A549 (cell line): Measurements from ENCODE around the gene SMIM38. TPM values are rescaled to one million over a fixed set of nuclear protein-coding genes. Genes with fewer than 3 reads are reported as not detected.

Experiments
- ATAC-seq, 2 experiments: fragments of 200-7000 bp in 1 of 2; fragments of >200 bp in 1 of 2; cut with Nextera tagmentation in 1 of 2; cut with Tn5 transposase in 1 of 2; 3 replicates each; pipeline versions ENCODE4 v1.8.0 to v1.9.1; 2018 to 2020; ENCODE audit warnings: mild to moderate bottlenecking in 1 of 2, moderate library complexity in 1 of 2
- CTCF ChIA-PET: fragments of 300-600 bp; sonication (Branson Sonifier 250); formaldehyde crosslinking; extraction: SDS; loops from one replicate; lab custom pipeline; 2021; ENCODE audit warnings: antibody characterized with exemption, inconsistent platforms; lab: Yijun Ruan, JAX
- POLR2A ChIA-PET: fragments of 350-600 bp; formaldehyde crosslinking; extraction: SDS; loops from one replicate; lab custom pipeline; 2021; ENCODE audit warnings: antibody characterized with exemption, inconsistent platforms; lab: Yijun Ruan, JAX
- DNase-seq, 2 experiments: peaks; one replicate each; pipeline versions ENCODE4 v3.0.0 to v3.0.0-alpha.2; 2011 to 2016; ENCODE audit warnings: low read depth in 1 of 2, low spot score in 1 of 2
- FAIRE-seq: peaks from 2 replicates; lab custom pipeline; 2011; peaks lifted over from hg19 to GRCh38; lab: Jason Lieb, UNC
- H3K27ac ChIP-seq, 2 experiments: fragments of >200 bp; sonication (Bioruptor Twin); formaldehyde crosslinking; 3 replicates each; pipeline ENCODE4 v1.5.1; 2016 to 2017
- H3K4me1 ChIP-seq: fragments of >200 bp; sonication (Bioruptor Twin); formaldehyde crosslinking; 3 replicates; pipeline ENCODE4 v1.6.1; 2016
- H3K4me2 ChIP-seq: fragments of >200 bp; sonication (Bioruptor Twin); formaldehyde crosslinking; 3 replicates; pipeline ENCODE4 v1.6.1; 2016
- H3K4me3 ChIP-seq: fragments of >200 bp; sonication (Bioruptor Twin); formaldehyde crosslinking; 3 replicates; pipeline ENCODE4 v1.5.1; 2016
- H3K9me3 ChIP-seq: fragments of >200 bp; sonication (Bioruptor Twin); formaldehyde crosslinking; 3 replicates; pipeline ENCODE4 v1.6.1; 2016
- BHLHE40 ChIP-seq: IDR thresholded peaks from 2 replicates; pipeline ENCODE4 v1.6.1; 2012; ENCODE audit warnings: low read depth, low read length, inconsistent platforms
- CBX2 ChIP-seq: fragments of 200-600 bp; sonication (generic); IDR thresholded peaks from 2 replicates; pipeline ENCODE4 v1.6.1; 2016; ENCODE audit warnings: low read depth, mild to moderate bottlenecking, borderline replicate concordance
- CEBPB ChIP-seq, 2 experiments: fragments of >200 bp in 1 of 2; sonication (Bioruptor Twin) in 1 of 2; formaldehyde crosslinking in 1 of 2; IDR thresholded peaks; 2 replicates each; pipeline ENCODE4 v1.6.1; 2012 to 2016
- EHF ChIP-seq: fragments of 250-450 bp; sonication (Bioruptor Pico); IDR thresholded peaks from 2 replicates; pipeline ENCODE4 v1.5.0; 2020; ENCODE audit warnings: mild to moderate bottlenecking
- EHMT2 ChIP-seq: fragments of 200-600 bp; sonication (generic); IDR thresholded peaks from 2 replicates; pipeline ENCODE4 v1.6.1; 2016; ENCODE audit warnings: antibody characterized with exemption, low read depth, mild to moderate bottlenecking, moderate library complexity
- FOSL2 ChIP-seq, 2 experiments: fragments of 450-650 bp in 1 of 2; fragments of >200 bp in 1 of 2; sonication (Bioruptor Twin) in 1 of 2; formaldehyde crosslinking; IDR thresholded peaks; 2 replicates each; pipeline versions ENCODE4 v1.5.0 to v1.6.1; 2016 to 2020; ENCODE audit warnings: mild to moderate bottlenecking in 1 of 2, moderate library complexity in 1 of 2
- FOXS1 ChIP-seq: fragments of 250-450 bp; sonication (Bioruptor Pico); IDR thresholded peaks from 2 replicates; pipeline ENCODE4 v1.5.0; 2020; ENCODE audit warnings: mild to moderate bottlenecking, moderate library complexity
- HES2 ChIP-seq: fragments of >200 bp; sonication (Bioruptor Twin); formaldehyde crosslinking; IDR thresholded peaks from 2 replicates; pipeline ENCODE4 v1.6.1; 2016
- HMGXB4 ChIP-seq: fragments of 250-450 bp; sonication (Bioruptor Pico); IDR thresholded peaks from 2 replicates; pipeline ENCODE4 v1.5.0; 2021; ENCODE audit warnings: mild to moderate bottlenecking, moderate library complexity, borderline replicate concordance
- HOXB13 ChIP-seq: fragments of 250-450 bp; sonication (Bioruptor Pico); IDR thresholded peaks from 2 replicates; pipeline ENCODE4 v1.5.0; 2020; ENCODE audit warnings: low read depth, mild to moderate bottlenecking, moderate library complexity
- HOXB5 ChIP-seq: fragments of 250-450 bp; sonication (Bioruptor Pico); IDR thresholded peaks from 2 replicates; pipeline ENCODE4 v1.5.0; 2020; ENCODE audit warnings: mild to moderate bottlenecking, moderate library complexity
- KDM1A ChIP-seq: fragments of 200-600 bp; sonication (generic); IDR thresholded peaks from 2 replicates; pipeline ENCODE4 v1.6.1; 2016; ENCODE audit warnings: low read depth, mild to moderate bottlenecking
- KDM5A ChIP-seq: fragments of 200-600 bp; sonication (generic); IDR thresholded peaks from 2 replicates; pipeline ENCODE4 v1.6.1; 2016; ENCODE audit warnings: antibody characterized with exemption, mild to moderate bottlenecking
- MYC ChIP-seq: IDR thresholded peaks from 2 replicates; pipeline ENCODE4 v1.6.1; 2012; ENCODE audit warnings: mild to moderate bottlenecking, inconsistent platforms, low read length, improper control_type of control experiment, borderline replicate concordance
- POLR2A ChIP-seq: IDR thresholded peaks from 2 replicates; pipeline ENCODE4 v1.6.1; 2012; ENCODE audit warnings: mild to moderate bottlenecking, low read length
- RARB ChIP-seq: fragments of 250-450 bp; sonication (Bioruptor Pico); IDR thresholded peaks from 2 replicates; pipeline ENCODE4 v1.8.0; 2021; ENCODE audit warnings: mild to moderate bottlenecking, moderate library complexity
- RNF2 ChIP-seq: fragments of 200-600 bp; sonication (generic); IDR thresholded peaks from 2 replicates; pipeline ENCODE4 v1.6.1; 2016; ENCODE audit warnings: low read depth, mild to moderate bottlenecking, antibody characterized with exemption, moderate library complexity, borderline replicate concordance
- SMC3 ChIP-seq: fragments of >200 bp; sonication (Bioruptor Twin); formaldehyde crosslinking; IDR thresholded peaks from 3 replicates; pipeline ENCODE4 v1.6.1; 2018; ENCODE audit warnings: inconsistent platforms
- SREBF2 ChIP-seq: fragments of 450-650 bp; IDR thresholded peaks from 2 replicates; pipeline ENCODE4 v1.6.1; 2014; ENCODE audit warnings: mild to moderate bottlenecking, moderate library complexity
- TP53 ChIP-seq: fragments of 250-450 bp; sonication (Bioruptor Pico); IDR thresholded peaks from 2 replicates; pipeline ENCODE4 v1.5.0; 2021; ENCODE audit warnings: mild to moderate bottlenecking, moderate library complexity
- ZC3H11A ChIP-seq: fragments of 450-650 bp; IDR thresholded peaks from 2 replicates; pipeline ENCODE4 v1.6.1; 2014; ENCODE audit warnings: antibody characterized with exemption, mild to moderate bottlenecking
- ZSCAN20 ChIP-seq: fragments of 250-450 bp; sonication (Bioruptor Pico); IDR thresholded peaks from 2 replicates; pipeline ENCODE4 v1.8.0; 2022; ENCODE audit warnings: mild to moderate bottlenecking, moderate library complexity
- WGBS: methylation state at CpG from one replicate; pipeline ENCODE4 v1.1.6; 2017; ENCODE audit errors: missing lambda C conversion rate; 5-methylcytosine and 5-hydroxymethylcytosine counted together
- polyA minus RNA-seq: library from RNA; depleted of rRNA, polyadenylated mRNA; stranded (reverse); fragments of >200 nt; gene quantifications from 2 replicates; pipeline ENCODE4 v1.2.3, GENCODE V29; 2011; rRNA and poly(A)+ RNA removed
- polyA plus RNA-seq, 4 experiments: library from polyadenylated mRNA; depleted of rRNA in 3 of 4; stranded (reverse); fragments of >200 nt; fragmentation: RNase III in 1 of 4; extraction: RNeasy Plus Mini Kit Qiagen cat#74134 plus additional on column Dnase treatment in 1 of 4; gene quantifications; 2 replicates in 3 of 4; 3 replicates in 1 of 4; pipeline ENCODE4 v1.2.3, GENCODE V29; 2011 to 2017

The SMIM38 gene
- polyA plus RNA-seq (2011; rRNA removed): 0.08 and 0.24 TPM in 2 replicates
- polyA plus RNA-seq (2012; cell fraction: cytosol; rRNA removed): 0.01 TPM in 2 replicates
- 0.23 and 0.27 TPM in 2 replicates for polyA plus RNA-seq (2012; cell fraction: nucleus; rRNA removed)
- polyA plus RNA-seq (2017; fragmentation: RNase III; extraction: RNeasy Plus Mini Kit Qiagen cat#74134 plus additional on column Dnase treatment): 0.05 to 0.08 TPM in 2 of 3 replicates, not detected in the other
- polyA minus RNA-seq: 0.15 and 0.21 TPM in 2 replicates

- peak in 1 of 2 experiments; percentile 31; a peak in 1 of 6 replicates for ATAC-seq
- TF ChIP-seq SMC3 (no peak), HOXB5 (no peak)
- peaks cover 10% of the 10 kb centered on the region; the same call in 2 of the 3 replicates for H3K4me1 ChIP-seq
- no peak within 1 kb of the TSS for H3K4me3 ChIP-seq
- H3K4me2 ChIP-seq: peak within 1 kb of the TSS; percentile 42; the same call in 2 of the 3 replicates
- peaks cover 2% of the 10 kb centered on the region; the same call in 1 of the 3 replicates for H3K9me3 ChIP-seq
- no peak for DNase-seq
- FAIRE-seq: no peak
- POLR2A ChIA-PET: no interaction called here
- H3K27ac ChIP-seq: peak within 1 kb of the TSS in 1 of 2 experiments; percentile 55; a peak in 4 of 6 replicates
- CTCF ChIA-PET: interaction anchor here (1.1 to 4.2 kb wide), 5 partner anchors 10 to 54 kb away, joined by 3 to 21 read pairs (median 5); no protein-coding TSS in a partner anchor
- 91% methylated on average over 21 of the region's 32 CpGs for WGBS
These were observed at the start of gene SMIM38 for GRCh38 chr11:69155302-69156234. Gene SMIM38 (plus strand): TSS chr11:69155935. CDS start chr11:69157847, 1,912 bp downstream.

GRCh38 chr11:69106031-69106811 is 49.5 kb upstream of the SMIM38 start:
- 96% methylated on average over 20 of the region's 23 CpGs for WGBS
- ChIA-PET CTCF (interaction anchor here (0.7 to 15.2 kb wide), 9 partner anchors 10 to 562 kb away, joined by 3 to 262 read pairs (median 5); partner anchors contain the start of gene CCND1), POLR2A (no interaction called here)
- Histone ChIP-seq H3K4me3 (no peak overlapping the region), H3K27ac (peak overlapping the region; percentile 52 to 74; a peak in 4 of 6 replicates), H3K4me2 (no peak overlapping the region), H3K9me3 (no peaks in the 10 kb centered on the region), H3K4me1 (peaks cover 28% of the 10 kb centered on the region)
- ATAC-seq (no peak), DNase-seq (no peak), FAIRE-seq (no peak)
- TF ChIP-seq CEBPB (IDR thresholded peaks at IDR 0.05) (no peak), CBX2 (no peak), ZSCAN20 (CRISPR knock-in tag) (no peak), RNF2 (no peak), EHMT2 (no peak), MYC (no peak), FOSL2 (IDR thresholded peaks at IDR 0.05) (no peak), FOSL2 (CRISPR knock-in tag; IDR thresholded peaks at IDR 0.05) (no peak), RARB (CRISPR knock-in tag) (no peak), SREBF2 (no peak), EHF (no peak)

- ATAC-seq: no peak
- no peak for FAIRE-seq
- peaks cover 22% of the 10 kb centered on the region; the same call in 2 of the 3 replicates for H3K4me1 ChIP-seq
- H3K4me3 ChIP-seq: no peak overlapping the region
- ChIA-PET CTCF (interaction anchor here (13.8 to 15.2 kb wide), 2 partner anchors 537 to 561 kb away, joined by 220 to 262 read pairs; partner anchors contain the start of gene CCND1), POLR2A (no interaction called here)
- TF ChIP-seq FOXS1 (CRISPR knock-in tag) (no peak), HOXB13 (CRISPR knock-in tag) (no peak), KDM5A (no peak), HMGXB4 (no peak), KDM1A (no peak), MYC (no peak), ZC3H11A (no peak), HES2 (no peak), TP53 (no peak), BHLHE40 (no peak), POLR2A (no peak)
- peak overlapping the region in 1 of 2 experiments; percentile 74; a peak in 4 of 6 replicates for H3K27ac ChIP-seq
- DNase-seq: no peak
- no peaks in the 10 kb centered on the region for H3K9me3 ChIP-seq
- H3K4me2 ChIP-seq: no peak overlapping the region
These were observed 48.3 kb upstream of the SMIM38 start for GRCh38 chr11:69107413-69107812.
